GM12874 (cell line): ENCODE data around the gene SKAP1.

Source experiments
- CTCF ChIP-seq: IDR thresholded peaks from 2 replicates; pipeline ENCODE4 v1.5.1; 2011; ENCODE audit warnings: low read depth, mild to moderate bottlenecking, control low read depth, low read length, moderate library complexity; ENCODE audit not compliant: insufficient read depth

Gene SKAP1

GRCh38 chr17:48429638-48430586, at the start of gene SKAP1:
TSS of gene SKAP1 (minus strand) at chr17:48430214.
- no peak for TF ChIP-seq CTCF

DNA sequence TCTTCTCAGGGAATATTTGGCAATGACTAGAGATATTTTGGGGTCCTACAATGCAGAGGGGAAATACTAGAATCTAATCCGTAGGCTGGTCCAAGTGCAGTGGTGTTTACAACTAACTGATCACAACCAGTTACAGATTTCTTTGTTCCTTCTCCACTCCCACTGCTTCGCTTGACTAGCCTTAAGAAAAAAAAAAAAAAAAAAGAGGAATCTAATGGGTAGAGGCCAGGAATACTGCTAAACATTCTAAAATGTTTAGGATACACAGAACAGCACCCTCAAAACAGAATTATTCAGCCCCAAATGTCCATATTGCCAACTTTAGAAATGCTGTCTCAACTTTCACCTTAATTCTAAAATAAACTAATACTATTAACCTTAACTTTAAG, 49.0 kb upstream of the SKAP1 start:
- no peak for TF ChIP-seq CTCF

DNA sequence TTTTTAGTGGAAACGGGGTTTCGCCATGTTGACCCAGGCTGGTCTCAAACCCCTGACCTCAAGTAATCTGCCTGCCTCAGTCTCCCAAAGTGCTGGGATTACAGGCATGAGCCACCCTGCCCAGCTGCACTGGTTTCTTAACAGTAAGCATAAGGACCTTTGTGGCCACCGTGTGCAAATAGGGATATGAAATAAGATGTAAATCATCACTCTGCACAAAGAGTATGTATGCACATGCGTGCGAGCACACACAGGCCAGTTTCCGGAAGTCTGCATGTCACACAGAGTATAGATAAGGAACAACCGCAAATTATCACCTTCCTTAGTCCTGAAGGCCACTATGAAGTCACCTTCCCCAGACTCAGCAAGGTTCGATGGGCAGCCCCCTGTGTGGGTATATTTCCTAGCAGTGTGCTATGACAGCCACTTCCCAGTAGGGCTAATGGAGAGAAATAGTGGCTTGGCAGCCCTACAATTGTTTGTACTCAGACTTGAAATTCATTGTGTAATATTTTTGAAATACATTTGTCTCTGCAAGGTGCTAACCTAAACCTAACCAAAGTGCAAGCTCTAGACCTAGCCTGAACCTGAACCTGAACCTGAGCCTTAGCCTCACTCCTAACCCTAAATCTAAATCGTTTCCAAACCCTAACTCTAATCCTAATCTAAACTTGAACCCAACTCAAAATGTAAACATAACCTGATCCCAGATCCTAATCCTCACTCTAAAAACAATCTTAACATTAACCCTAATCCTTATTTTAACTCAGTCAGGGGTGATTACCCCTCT, 48.4 kb upstream of the SKAP1 start:
- peak; percentile 20; the same call in 1 of the 2 replicates for TF ChIP-seq CTCF

DNA sequence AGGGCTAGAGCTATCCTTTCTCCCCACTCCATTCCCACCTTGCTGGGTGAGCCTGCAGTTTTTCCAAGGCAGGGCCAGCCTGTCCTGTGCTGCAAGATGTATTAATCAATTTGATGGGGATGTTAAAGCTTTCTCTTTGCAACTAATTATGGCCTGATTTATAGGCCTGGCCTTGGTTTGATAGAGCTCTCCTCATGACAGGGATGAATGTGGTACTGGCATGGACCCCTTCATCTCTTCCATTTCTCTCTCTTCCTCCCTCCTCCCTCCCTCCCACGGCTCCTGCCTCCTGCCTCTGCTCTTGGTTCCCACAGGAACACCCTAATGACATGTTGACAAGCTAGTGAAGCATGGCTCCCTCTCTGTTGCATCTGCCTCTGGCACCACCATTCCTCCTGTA, 47.2 kb upstream of the SKAP1 start:
- TF ChIP-seq CTCF, result no peak

- no peak for TF ChIP-seq CTCF
Observed at GRCh38 chr17:48472411-48473281, 42.6 kb upstream of the SKAP1 start.

DNA sequence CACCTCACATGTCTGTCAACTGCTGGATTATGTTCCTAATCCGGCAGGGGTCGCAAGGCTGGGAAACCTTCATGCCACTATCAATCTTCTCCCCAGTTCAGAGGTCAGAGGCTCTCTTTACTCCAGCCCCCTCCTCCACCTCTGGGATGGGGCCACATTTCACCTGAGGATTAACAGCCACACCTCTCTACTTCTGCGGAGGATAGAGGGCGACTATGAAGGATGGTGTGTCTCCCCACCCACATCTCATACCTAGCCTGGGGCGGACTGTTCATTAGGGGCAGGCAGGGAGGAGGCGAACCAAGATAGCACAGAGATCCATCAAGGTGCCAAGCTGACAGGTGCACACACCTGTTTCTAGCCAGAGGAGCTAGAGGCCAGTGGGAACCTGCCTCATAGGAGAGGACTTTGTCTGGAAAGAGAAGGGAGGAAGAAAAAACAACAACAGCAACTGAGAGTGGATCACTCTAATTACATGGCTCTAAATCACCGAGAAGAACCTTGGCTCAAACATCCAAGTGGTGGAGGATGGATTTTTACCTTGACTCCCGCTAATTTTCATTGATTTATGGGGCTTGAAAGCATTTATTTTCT, 41.9 kb upstream of the SKAP1 start:
- TF ChIP-seq CTCF, result no peak
